Stimulated activated CD4-positive, alpha-beta T cell treated with anti-CD3 and anti-CD28 coated beads, Interleukin-15, amount 100 ng/mL, for 1 hour (primary cell): Measurements from ENCODE around the gene POLR1H.

Experiments used
- DNase-seq, 2 donors: peaks; one replicate each; pipeline ENCODE4 v3.0.0-alpha.2; 2020; ENCODE audit warnings: low read depth in 1 of 2, low spot score in 1 of 2

Gene POLR1H

GRCh38 chr6:30093951-30094661, 33.0 kb downstream of the POLR1H start:
- no peak for DNase-seq

DNA sequence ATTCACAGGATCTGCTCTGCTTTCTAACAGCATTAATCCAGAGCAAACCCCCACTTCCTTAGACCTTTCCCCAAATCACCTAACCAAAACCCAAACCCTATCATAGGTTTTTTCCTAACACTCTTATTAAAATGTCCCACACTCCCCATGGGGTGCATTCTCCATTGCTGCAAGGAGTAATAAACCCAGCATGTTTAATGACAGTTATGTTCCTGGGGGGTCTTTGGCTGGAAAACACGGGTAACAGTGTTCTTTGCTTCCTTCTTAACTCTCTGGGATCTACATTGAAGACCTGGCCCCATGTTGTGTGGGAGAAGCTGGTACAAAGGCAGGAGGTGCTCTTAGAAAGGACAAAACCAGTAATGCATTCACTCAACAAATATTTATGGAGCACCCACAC, 35.8 kb downstream of the POLR1H start:
- no peak for DNase-seq

GRCh38 chr6:30097902-30098768, 37.1 kb downstream of the POLR1H start:
- no peak for DNase-seq

GRCh38 chr6:30100154-30100553, 39.1 kb downstream of the POLR1H start:
- no peak for DNase-seq

DNA sequence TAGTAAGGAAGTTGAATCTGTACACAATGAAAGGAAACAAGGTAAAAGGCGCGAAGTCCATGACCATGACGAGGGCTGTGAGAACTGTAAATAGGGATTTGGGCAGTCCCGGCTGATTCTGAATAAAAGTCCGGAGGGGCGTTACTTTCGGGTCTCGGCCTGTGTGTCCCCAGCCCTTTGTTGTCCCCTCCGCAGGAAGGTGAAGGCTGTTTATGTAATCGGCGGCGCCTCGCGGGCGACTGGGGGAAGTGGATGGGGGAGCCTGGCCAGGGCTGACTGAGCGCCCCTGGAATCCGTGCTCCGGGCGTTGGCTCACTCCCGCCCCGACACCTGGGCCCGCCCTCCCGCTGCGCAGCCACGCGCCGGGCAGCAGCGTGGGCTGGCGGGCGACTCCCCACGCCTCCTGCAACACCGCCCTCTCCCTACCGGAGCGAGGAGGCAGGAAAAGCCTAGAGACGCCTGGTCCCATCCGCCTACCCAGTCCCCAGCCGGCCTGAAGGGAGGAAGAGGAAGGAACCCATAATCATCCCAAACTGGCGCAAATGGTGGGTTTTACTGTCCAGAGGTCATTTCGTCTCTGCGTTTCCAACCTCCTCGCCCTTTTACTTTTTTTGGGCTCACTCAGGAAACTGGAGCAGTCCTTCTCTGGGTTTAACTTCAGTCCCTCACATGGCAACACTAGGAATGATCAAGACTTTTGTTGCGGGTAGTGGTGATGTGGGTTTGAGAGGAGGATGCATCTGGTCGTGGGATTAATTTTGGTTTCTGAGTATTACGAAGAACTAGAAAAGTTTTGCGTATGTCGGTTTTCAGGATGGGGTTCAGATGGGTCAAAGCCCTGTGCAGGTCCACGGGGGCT, 39.7 kb downstream of the POLR1H start:
- DNase-seq, result no peak

GRCh38 chr6:30101444-30102413, 40.7 kb downstream of the POLR1H start:
- DNase-seq, result peak; percentile 47 to 57

- DNase-seq, result no peak
Observed at GRCh38 chr6:30102414-30102969, 41.4 kb downstream of the POLR1H start.

- peak; percentile 62 to 67 for DNase-seq
Observed at GRCh38 chr6:30102970-30103871, 42.2 kb downstream of the POLR1H start.

DNA sequence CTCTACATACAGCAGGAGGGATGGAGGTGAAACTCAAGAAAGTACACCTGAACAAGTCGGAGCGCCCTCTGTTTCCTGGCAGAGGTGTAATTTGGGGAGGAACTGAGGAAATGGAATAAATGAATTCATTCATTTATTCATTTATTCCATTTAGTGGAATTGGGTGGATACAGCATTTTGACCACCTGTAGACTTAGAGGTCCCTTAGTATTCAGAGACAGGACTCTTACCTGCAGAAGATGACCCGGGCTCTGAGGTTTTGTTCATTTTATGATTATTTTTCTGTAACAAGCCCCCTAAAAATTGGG, 42.8 kb downstream of the POLR1H start:
- no peak for DNase-seq

GRCh38 chr6:30104661-30105060, 43.6 kb downstream of the POLR1H start:
- no peak for DNase-seq

DNA sequence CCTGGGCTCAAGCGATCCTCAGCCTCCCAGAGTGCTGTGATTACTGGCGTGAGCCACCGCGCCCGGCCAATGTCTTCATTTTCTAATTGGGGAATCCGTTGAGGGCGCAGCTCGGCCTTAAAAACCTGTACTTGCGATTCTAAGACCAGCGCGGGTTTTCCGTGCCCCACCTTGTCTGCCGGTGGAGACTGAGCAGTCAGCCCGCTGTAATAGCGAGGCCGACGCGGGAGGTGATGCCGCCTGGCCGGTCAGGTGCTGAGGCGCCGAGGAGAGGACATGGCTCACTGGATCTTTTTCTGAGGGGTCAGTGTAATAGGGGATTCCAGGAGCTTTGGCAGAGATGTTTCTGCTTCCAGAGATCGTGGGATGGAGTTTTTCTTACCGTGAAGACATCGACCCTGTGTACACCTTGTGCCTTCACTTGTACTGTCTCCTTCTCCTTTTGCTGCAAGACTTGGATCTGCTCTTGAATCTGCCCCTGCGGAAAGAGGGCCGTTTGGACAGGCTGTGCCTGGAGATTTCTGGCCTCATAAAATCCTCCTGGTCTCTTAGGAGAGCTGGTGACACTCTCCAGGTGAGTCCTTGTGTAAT, 50.3 kb downstream of the POLR1H start:
- DNase-seq, result no peak

DNA sequence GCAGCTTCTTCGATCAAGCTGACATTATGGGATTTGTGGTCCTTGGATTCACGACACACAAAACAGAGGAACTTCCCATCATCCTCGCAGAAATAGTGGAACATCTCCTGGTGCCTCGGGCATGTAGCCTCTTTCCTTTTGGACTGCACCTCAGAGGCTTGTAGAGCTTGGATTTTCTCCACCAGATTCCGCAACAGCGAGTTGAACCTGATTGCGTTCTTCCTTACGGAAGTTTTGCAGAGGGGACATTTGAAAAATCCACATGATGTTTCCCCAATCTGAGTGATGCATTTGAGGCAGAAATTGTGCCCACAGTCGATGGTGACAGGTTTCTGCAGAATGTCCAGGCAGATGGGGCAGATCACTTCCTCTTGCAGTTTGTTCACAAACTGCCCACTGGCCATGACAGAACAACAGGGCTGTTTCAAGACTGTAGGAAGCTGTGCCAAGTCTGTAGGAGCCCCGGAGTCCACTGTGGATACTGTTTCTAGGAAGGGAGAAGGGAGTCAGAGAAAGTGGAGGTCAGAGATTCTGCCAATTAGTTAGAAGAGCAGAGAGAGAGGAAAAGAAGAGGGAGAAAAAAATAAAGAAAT, 51.4 kb downstream of the POLR1H start:
- no peak for DNase-seq

- no peak for DNase-seq
Observed at GRCh38 chr6:30113003-30113759, 52.1 kb downstream of the POLR1H start, which contains the start of gene TRIM31. Gene TRIM31, minus strand, starts transcription at chr6:30113090. Its CDS starts 285 bp downstream, at chr6:30112805.

GRCh38 chr6:30113841-30114240, 52.8 kb downstream of the POLR1H start:
- no peak for DNase-seq
